Stimulated activated CD8-positive, alpha-beta memory T cell treated with anti-CD3 and anti-CD28 coated beads, Interleukin-4, amount 100 ng/mL, for 48 hours (primary cell): Measurements from ENCODE around the gene CD7.

Source experiments
- DNase-seq: peaks from one replicate; pipeline ENCODE4 v3.0.0-alpha.2; 2020

Gene CD7

GRCh38 chr17:82314012-82314726 is 3.2 kb downstream of the CD7 start:
- DNase-seq: no peak

GRCh38 chr17:82313195-82314011 is 4.0 kb downstream of the CD7 start:
- no peak for DNase-seq

DNA sequence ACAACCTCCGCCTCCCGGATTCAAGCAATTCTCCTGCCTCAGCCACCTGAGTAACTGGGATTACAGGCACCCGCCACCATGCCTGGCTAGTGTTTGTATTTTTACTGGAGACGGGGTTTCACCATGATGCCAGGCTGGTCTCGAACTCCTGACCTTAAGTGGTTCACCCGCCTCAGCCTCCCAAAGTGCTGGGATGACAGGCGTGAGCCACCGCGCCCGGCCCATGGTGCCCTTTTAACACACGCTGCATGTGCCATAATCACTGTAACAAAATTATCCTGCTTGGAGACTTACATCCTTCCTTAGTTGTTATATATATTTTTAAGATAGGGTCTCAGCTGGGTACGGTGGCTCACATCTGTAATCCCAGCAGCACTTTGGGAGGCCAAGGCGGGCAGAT is 5.4 kb downstream of the CD7 start:
- no peak for DNase-seq

DNA sequence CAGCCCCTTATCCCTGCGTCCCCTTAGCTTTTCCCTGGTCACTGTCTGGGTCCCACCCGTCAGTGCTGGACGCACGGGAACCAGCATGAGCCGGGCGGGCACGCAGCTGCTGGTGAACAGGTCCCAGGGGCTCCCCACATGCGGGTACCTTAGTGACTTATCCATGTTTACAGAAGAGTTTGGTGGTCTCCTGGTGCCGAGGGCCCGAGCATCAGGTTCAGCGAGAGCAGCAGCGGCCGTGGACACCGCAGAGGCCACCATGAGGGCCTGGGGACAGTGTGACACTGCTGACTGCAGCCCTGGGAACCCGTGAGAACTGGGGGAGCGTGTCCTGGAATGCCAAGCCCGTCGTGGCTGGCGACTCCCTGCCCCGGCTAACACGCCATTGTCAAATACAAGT is 6.5 kb downstream of the CD7 start:
- no peak for DNase-seq

DNA sequence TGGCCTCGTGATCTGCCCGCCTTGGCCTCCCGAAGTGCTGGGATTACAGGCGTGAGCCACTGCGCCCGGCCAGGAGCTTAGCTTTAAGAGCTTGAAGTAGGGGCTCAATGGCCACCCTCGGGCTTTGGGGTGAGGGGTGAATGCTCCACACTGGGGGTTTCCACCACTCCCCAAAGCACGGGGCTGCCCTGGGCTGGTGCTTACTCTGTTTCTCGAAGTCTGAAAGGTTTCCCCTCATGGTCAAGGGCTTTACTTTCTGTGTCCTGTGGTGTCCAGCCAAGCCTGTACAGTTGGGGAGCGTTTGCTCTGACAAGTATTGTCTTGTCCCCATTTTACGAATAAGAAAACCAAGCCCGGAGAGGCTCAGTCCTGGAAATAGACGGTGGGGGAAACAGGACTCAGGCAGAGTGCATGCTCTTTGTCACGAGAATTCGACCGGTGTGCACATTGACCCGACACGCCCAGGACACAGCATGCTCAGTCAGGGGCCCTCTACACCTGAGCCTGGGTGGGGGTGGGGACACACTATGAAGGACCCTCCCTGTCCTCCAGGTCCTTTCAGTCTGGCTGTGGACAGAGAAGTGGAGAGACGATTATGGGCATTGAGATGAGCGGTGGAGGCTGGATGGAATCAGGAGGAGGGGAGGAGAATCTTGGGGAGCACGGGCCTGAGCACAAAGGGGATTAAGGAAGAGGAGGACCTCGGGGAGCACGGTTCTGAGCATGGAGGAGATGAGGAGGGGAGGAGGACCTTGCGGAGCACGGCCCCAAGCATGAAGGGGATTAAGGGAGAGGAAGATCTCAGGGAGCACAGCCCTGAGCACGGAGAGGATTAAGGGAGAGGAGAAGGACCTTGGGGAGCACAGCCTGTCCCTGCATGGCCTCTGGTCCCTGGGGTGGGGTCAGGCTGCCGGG is 7.5 kb downstream of the CD7 start:
- DNase-seq: no peak

DNA sequence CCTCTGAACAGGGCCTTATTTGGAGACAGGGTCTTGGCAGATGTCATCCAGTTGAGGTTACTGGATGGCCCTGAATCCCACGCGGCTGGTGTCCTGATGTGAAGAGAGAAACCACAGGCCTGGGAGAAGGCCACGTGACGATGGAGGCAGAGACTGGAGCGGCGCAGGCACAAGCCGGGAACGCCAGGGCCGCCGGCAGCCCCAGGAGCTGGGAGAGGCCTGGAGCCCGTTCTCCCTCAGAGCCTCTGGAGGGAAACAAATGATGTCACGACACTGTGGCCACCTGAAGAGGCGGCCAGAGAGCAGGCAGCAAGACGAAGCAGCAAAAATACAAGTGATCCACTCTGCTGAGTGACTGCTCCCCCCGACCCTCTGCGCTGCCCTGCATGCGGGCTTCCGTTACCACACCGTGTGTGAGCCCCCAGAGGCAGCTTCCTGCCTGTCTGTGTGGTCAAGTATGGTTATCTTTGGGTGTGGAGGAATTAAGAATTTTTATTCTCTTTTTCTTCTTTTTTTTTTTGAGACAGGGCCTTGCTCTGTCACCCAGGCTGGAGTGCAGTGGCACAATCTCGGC is 11.6 kb downstream of the CD7 start:
- no peak for DNase-seq

- peak; percentile 51 for DNase-seq
These were observed 12.3 kb downstream of the CD7 start for GRCh38 chr17:82304826-82305726.

DNA sequence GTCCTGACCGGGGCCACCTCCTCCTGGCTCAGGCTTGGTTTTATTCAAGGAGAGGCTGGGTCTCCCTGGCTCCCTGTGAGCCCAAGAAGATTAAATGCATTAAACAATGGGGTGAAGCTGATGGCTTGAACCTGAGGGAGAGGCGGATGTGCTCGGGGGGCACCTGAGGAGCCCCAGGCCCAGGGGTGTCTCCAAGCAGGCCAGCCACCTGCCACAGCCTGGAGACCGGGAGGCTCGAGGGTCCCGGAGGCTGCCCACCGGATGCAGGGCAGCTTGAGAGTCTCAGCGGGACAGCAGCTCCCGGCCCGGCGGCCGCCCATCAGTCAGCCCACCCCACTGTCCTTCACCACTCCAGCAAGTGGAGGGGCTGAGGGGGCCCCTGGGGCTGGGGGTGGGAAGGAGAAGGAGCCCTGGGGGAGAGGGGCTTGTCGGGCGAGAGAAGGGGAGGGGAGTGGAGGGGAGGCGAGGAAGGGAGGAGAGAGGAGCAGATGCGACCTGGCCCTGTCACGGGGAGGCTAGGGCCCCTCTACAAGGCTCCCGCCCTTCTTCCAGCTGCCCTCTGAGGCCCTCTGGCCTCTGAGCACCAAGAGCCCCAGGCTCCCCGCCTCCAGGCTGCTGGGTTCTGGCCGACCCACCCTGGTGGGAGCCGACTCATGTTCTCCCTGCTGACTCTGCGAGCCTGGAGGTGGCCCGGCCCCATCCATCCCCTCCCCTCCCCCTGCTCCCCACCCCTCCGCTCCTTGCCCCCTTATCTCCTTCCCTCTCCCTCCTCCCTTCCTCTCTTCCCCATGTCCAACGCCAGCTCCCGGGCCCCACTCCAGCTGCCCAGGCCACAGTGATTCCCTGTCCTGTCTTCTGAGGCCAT is 13.2 kb downstream of the CD7 start:
- DNase-seq: no peak

DNA sequence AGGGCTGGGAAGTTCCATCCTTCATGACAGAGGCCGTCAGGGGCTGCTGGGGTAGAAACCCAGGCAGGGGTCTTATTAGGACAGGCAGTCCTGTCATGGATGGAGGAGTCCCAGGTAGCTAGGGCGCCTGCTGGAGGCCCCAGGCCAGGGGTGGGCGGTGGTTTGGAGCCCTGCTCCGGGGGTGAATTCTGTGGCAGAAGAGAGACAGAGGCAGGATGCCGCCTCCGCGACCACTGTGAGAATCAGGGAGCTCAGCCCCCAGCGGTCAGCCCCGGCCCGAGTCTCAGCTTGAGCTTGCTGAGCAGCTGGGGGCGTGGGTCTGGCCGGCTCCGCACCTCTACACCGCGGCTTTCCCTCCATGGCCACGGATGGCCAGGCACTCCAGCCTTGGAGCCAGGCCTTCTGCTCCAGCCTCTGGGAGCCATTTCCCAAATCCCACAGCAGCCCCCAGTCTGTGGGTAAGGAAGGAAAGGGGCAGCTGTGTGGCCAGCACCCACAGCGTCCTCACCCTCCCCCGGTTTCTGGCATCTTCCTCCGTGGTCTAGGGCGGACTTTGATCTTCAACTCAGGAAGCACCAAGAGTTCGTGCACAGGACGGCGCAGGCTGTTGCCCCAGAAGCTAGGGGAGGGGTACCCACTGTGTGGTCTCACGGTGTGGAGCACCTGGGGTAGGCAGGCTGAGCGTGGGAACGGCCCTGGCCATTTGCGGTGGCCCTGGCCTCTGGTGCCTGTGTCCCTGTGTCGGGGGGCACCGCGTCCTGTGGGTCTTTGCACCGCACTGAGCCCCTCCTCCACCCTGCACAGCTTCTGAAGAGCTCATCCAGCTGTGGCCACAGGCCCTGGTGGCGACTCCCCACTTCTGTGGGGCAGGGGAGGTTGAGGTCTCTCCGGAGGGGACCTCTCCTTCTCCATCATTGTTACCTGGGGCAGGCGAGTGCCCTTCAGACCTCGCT is 14.1 kb downstream of the CD7 start:
- DNase-seq: peak; percentile 64

GRCh38 chr17:82302568-82302963 is 14.8 kb downstream of the CD7 start:
- DNase-seq: no peak

DNA sequence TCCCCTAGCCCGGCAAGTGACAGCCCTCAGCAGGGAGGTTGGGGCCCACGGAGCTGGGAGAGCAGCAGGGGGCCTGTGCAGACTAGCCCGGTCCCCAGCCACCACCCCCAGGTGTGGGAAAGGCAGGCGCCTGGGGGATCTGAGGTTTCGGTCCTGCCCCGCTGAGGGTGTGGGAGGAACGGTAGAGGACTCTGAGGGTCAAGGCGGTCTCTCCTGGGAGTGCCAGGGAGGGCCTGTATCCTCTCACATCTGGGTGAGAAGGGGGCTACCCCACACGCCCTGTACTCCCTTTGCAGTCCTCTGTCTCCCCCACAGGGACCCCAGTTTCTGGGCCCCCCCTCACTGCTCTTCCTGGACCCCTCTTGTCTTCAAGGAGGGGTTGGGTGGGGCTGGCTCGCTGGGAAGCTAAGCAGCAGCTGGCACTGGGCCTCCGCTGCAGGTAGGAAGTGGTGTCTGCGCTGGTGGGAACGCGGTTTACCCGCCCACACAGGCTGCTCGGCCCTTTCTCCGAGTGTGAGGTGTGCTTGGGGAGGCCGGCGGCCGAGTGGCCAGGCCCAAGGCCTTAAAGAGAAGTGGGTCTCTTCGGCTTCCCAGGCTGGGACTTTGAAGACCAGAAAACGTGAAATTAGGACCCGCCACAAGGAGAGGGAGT is 15.4 kb downstream of the CD7 start:
- DNase-seq: peak; percentile 86

DNA sequence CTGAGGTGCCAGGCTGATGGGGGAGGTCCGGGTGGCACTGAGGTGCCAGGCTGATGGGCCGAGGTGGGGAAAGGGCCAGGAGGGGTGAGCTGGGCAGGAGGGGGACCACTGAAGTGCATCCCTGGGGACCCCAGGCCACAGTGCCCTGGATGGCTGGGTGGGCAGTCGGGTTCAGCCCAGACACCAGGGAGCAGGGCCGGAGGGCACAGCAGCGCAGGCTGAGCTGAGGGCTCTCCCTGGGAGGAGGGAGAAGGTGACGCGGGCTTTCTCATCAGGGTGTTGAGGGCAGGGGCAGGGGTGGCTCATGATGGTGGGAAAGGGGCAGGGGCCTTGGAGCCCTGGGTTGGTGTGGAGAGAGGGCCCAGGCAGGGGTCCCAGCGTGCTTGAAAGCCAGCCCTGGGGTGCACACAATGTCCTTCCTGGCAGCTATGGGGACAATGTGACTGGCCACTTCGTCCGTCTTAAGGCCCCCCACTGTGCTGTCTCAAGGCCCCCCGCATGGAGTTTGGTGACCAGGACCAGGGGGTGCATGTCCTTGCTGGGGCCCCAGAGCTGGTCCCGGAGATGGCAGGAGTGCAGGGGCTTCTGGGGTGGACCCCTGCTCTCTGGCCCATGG is 16.0 kb downstream of the CD7 start:
- no peak for DNase-seq

DNA sequence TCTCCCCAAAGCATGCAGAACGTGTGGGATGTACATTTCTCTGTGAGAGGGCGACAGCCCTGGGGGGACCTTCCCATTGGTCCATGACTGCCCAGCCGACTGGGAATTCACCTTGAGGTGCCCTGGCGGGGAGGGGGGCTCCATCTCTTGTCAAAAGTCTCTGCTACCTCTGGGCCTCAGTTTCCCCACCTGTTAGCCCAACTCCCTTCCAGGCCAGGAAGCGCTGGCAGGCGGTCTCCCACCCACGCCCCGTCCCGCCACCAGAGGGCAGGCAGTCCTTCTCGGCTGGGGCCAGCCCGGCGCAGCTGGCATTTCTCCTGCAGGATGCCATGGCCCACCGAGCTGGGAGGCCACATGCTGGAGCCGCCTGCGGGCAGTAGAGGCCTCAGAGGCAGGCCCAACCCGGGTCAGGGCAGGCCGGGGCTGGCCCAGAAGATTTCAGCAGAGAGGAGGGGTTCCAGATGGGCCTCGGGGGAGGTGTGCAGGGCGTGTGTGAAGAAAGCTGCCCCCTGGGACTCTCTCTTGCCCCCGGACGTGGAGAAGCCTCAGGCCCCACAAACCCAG is 16.6 kb downstream of the CD7 start:
- peak; percentile 86 for DNase-seq

- peak; percentile 39 for DNase-seq
These were observed 17.2 kb downstream of the CD7 start for GRCh38 chr17:82300228-82300627.

DNA sequence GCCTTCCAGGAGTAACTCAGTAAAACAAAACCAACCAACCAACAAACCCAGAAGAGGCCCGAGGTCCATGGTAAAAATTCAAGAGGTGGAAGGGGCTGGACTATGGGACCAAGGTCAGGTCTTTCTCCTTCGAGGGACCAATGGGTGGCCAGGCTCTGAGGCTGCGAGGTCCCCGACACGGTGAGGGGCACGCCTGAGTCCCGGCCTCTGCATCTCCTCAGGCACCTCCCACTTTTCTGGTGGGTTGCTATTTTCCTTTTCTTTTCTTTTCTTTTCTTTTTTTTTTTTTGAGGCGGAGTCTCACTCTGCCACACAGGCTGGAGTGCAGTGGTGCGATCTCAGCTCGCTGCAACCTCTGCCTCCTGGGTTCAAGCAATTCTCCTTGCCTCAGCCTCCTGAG is 18.0 kb downstream of the CD7 start:
- DNase-seq: peak; percentile 75

- peak; percentile 63 for DNase-seq
These were observed 18.6 kb downstream of the CD7 start for GRCh38 chr17:82298538-82299421.
